ENCODE results near the gene ABR. TPM values are rescaled to one million over a fixed set of nuclear protein-coding genes. Genes with fewer than 3 reads are reported as not detected.

The ABR gene
- total and polyA plus RNA-seq, 2 donors from 2014 or later = 18.7 to 116 TPM

DNA sequence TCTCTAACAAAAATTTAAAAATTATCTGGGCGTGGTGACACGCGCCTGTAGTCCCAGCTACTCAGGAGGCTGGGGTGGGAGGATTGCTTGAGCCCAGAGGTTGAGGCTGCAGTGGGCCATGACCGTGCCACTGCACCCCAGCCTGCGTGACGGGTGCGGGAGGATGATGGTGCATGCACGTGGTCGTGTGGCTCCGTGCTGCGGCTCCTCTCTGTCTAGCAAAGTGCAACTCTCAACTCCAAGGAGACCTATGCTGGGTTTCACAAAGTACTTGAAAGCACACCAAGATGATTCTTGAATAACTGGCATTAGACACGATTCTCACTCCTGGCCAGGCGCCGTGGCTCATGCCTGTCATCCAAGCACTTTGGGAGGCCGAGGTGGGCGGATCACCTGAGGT, 226.0 kb downstream of the ABR start:
- H3K27ac ChIP-seq (ENCODE audit: low read depth in 2 of 2, low read length in 2 of 2) = no peak overlapping the region
- intact Hi-C loops (cut with DNase I) = no loop called here
- no peaks in the 10 kb centered on the region for H3K9me3 ChIP-seq (ENCODE audit: control insufficient read depth in 2 of 3, insufficient read depth in 1 of 3, low read length in 3 of 3)
- H3K27me3 ChIP-seq (ENCODE audit: control insufficient read depth, insufficient read depth, low read length) = no peaks in the 10 kb centered on the region
- no peak overlapping the region for H3K9ac ChIP-seq (ENCODE audit: low read length in 3 of 3)
- H3K4me1 ChIP-seq (ENCODE audit: control insufficient read depth in 2 of 3, insufficient read depth in 2 of 3, low read depth in 1 of 3, low read length in 3 of 3) = peaks cover 0 to 3% (median 0%) of the 10 kb centered on the region in 3 donors
- DNase-seq (peak in 1 of 5 donors; percentile 49), FAIRE-seq (no peak)
- no peak overlapping the region for H3K4me3 ChIP-seq (ENCODE audit: low read length in 3 of 3)
- TF ChIP-seq, protein P1, sequence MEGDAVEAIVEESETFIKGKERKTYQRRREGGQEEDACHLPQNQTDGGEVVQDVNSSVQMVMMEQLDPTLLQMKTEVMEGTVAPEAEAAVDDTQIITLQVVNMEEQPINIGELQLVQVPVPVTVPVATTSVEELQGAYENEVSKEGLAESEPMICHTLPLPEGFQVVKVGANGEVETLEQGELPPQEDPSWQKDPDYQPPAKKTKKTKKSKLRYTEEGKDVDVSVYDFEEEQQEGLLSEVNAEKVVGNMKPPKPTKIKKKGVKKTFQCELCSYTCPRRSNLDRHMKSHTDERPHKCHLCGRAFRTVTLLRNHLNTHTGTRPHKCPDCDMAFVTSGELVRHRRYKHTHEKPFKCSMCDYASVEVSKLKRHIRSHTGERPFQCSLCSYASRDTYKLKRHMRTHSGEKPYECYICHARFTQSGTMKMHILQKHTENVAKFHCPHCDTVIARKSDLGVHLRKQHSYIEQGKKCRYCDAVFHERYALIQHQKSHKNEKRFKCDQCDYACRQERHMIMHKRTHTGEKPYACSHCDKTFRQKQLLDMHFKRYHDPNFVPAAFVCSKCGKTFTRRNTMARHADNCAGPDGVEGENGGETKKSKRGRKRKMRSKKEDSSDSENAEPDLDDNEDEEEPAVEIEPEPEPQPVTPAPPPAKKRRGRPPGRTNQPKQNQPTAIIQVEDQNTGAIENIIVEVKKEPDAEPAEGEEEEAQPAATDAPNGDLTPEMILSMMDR (IDR thresholded peaks at IDR 0.05; ENCODE audit: borderline replicate concordance, extremely low read depth, insufficient read depth) = no peak
- H3K36me3 ChIP-seq (ENCODE audit: control insufficient read depth in 2 of 3, insufficient read depth in 3 of 3, low read length in 3 of 3) = no peaks in the 10 kb centered on the region

Small RNA genes within 50 kb of the gene (microRNA-seq; reads per million reads assigned to microRNA genes)
- not detected for gene MIR3183

Other genes starting within 250 kb of the ABR start
- gene NXN, start 200.2 kb downstream of the ABR start, total RNA-seq = 26.8 TPM
- gene NXN, start 200.2 kb downstream of the ABR start, polyA plus RNA-seq (ENCODE audit: insufficient read depth, low read depth, low replicate concordance) = 10.2 TPM
- 14.6 TPM for gene TIMM22, start 182.9 kb downstream of the ABR start, total RNA-seq
- 17.3 TPM for gene TIMM22, start 182.9 kb downstream of the ABR start, polyA plus RNA-seq (ENCODE audit: insufficient read depth, low read depth, low replicate concordance)
- gene BHLHA9, start 90.5 kb upstream of the ABR start, total RNA-seq = not detected
- gene BHLHA9, start 90.5 kb upstream of the ABR start, polyA plus RNA-seq (ENCODE audit: insufficient read depth, low read depth, low replicate concordance) = not detected
- gene TRARG1, start 99.7 kb upstream of the ABR start, total RNA-seq = not detected
- gene TRARG1, start 99.7 kb upstream of the ABR start, polyA plus RNA-seq (ENCODE audit: insufficient read depth, low read depth, low replicate concordance) = not detected
- gene YWHAE, start 220.2 kb upstream of the ABR start, total RNA-seq = 495 TPM
- 591 TPM for gene YWHAE, start 220.2 kb upstream of the ABR start, polyA plus RNA-seq (ENCODE audit: insufficient read depth, low read depth, low replicate concordance)